GM23338 (cell line): ENCODE measurements around the gene MRPL2. TPM values are rescaled to one million over a fixed set of nuclear protein-coding genes. Genes with fewer than 3 reads are reported as not detected.

Experiments
- ATAC-seq: fragments of 200-7000 bp; cut with Tn5 transposase; 3 replicates; pipeline ENCODE4 v1.9.1; 2020
- DNase-seq: peaks from one replicate; pipeline ENCODE4 v3.0.0-alpha.2; 2015; ENCODE audit warnings: low spot score
- H2AFZ ChIP-seq: fragments of 200-600 bp; sonication (generic); 2 replicates; pipeline ENCODE4 v1.8.0; 2016; ENCODE audit warnings: antibody characterized with exemption, mild to moderate bottlenecking, moderate library complexity
- H3F3A ChIP-seq: fragments of 200-600 bp; sonication (generic); replicated peaks from 2 replicates; pipeline ENCODE4 v1.8.0; 2017; ENCODE audit warnings: antibody characterized with exemption, mixed run types, low read depth
- H3K27ac ChIP-seq: fragments of 200-600 bp; sonication (generic); 2 replicates; pipeline ENCODE4 v1.6.1; 2016; ENCODE audit warnings: low read depth
- H3K27me3 ChIP-seq: fragments of 200-600 bp; sonication (generic); 2 replicates; pipeline ENCODE4 v1.8.0; 2016; ENCODE audit warnings: mild to moderate bottlenecking, mixed run types, moderate library complexity; ENCODE audit not compliant: insufficient read depth
- H3K36me3 ChIP-seq: fragments of 200-600 bp; sonication (generic); 2 replicates; pipeline ENCODE4 v1.8.0; 2016; ENCODE audit warnings: mild to moderate bottlenecking; ENCODE audit not compliant: insufficient read depth
- H3K4me1 ChIP-seq: fragments of 200-600 bp; sonication (generic); 2 replicates; pipeline ENCODE4 v1.8.0; 2016; ENCODE audit warnings: mild to moderate bottlenecking, moderate library complexity; ENCODE audit not compliant: insufficient read depth
- H3K4me2 ChIP-seq: fragments of 200-600 bp; sonication (generic); 2 replicates; pipeline ENCODE4 v1.7.1; 2017; ENCODE audit warnings: mixed run types
- H3K4me3 ChIP-seq: fragments of 200-600 bp; sonication (generic); 2 replicates; pipeline ENCODE4 v1.6.1; 2016; ENCODE audit warnings: mixed run types
- H3K79me2 ChIP-seq: fragments of 200-600 bp; sonication (generic); replicated peaks from 2 replicates; pipeline ENCODE4 v1.8.0; 2017; ENCODE audit warnings: mild to moderate bottlenecking; ENCODE audit not compliant: insufficient read depth
- H3K9me2 ChIP-seq: fragments of 200-600 bp; sonication (generic); 2 replicates; pipeline ENCODE4 v1.8.0; 2017; ENCODE audit not compliant: insufficient read depth
- H4K20me1 ChIP-seq: fragments of 200-600 bp; sonication (generic); replicated peaks from 2 replicates; pipeline ENCODE4 v1.8.0; 2017; ENCODE audit warnings: mild to moderate bottlenecking; ENCODE audit not compliant: insufficient read depth
- H3K27ac Mint-ChIP-seq: 2 replicates; pipeline ENCODE4 v1.8.0; 2020; ENCODE audit warnings: inconsistent platforms, mild to moderate bottlenecking, moderate library complexity, mixed read lengths
- H3K27me3 Mint-ChIP-seq: 3 replicates; pipeline ENCODE4 v1.8.0; 2022; ENCODE audit warnings: low read depth, mild to moderate bottlenecking, moderate library complexity, mixed read lengths, inconsistent platforms; ENCODE audit not compliant: insufficient read depth, poor library complexity
- H3K36me3 Mint-ChIP-seq: 3 replicates; pipeline ENCODE4 v1.8.0; 2021; ENCODE audit warnings: low read depth, mild to moderate bottlenecking, inconsistent platforms, moderate library complexity, mixed read lengths
- H3K4me1 Mint-ChIP-seq: 3 replicates; pipeline ENCODE4 v1.8.0; 2020; ENCODE audit warnings: mild to moderate bottlenecking, inconsistent platforms, mixed read lengths
- H3K4me3 Mint-ChIP-seq: 3 replicates; pipeline ENCODE4 v1.8.0; 2021; ENCODE audit warnings: moderate library complexity, mild to moderate bottlenecking, inconsistent platforms, mixed read lengths
- H3K9me3 Mint-ChIP-seq: 3 replicates; pipeline ENCODE4 v1.8.0; 2020; ENCODE audit warnings: moderate library complexity, mild to moderate bottlenecking, inconsistent platforms, mixed read lengths
- CREB1 ChIP-seq: fragments of 250-450 bp; sonication (Bioruptor Pico); IDR thresholded peaks from 2 replicates; pipeline ENCODE4 v1.5.0; 2020; ENCODE audit warnings: low read depth, mild to moderate bottlenecking, moderate library complexity
- CTCF ChIP-seq, 2 experiments: fragments of 200-600 bp in 1 of 2; sonication (generic) in 1 of 2; conservative IDR thresholded peaks; 2 replicates each; pipeline versions ENCODE4 v1.5.1 to v1.6.1; 2016 to 2017; ENCODE audit warnings: antibody characterized with exemption in 2 of 2, low read depth in 2 of 2, mild to moderate bottlenecking in 2 of 2, moderate library complexity in 1 of 2
- ETS1 ChIP-seq: IDR thresholded peaks from 2 replicates; pipeline ENCODE4 v1.6.1; 2016; ENCODE audit warnings: antibody characterized with exemption
- EZH2 ChIP-seq: fragments of 200-600 bp; sonication (generic); IDR thresholded peaks from one replicate; pipeline ENCODE4 v1.8.0; 2017; ENCODE audit warnings: antibody characterized with exemption, mild to moderate bottlenecking, low read depth; ENCODE audit not compliant: unreplicated experiment
- EZH2phosphoT487 ChIP-seq: fragments of 200-600 bp; sonication (generic); IDR thresholded peaks from one replicate; pipeline ENCODE4 v1.8.1; 2018; ENCODE audit warnings: antibody characterized with exemption; ENCODE audit not compliant: unreplicated experiment
- JUNB ChIP-seq: IDR thresholded peaks from one replicate; pipeline ENCODE4 v1.6.1; 2016; ENCODE audit warnings: antibody characterized with exemption; ENCODE audit not compliant: unreplicated experiment
- NANOG ChIP-seq: IDR thresholded peaks from 2 replicates; pipeline ENCODE4 v1.6.1; 2016; ENCODE audit warnings: antibody characterized with exemption, borderline replicate concordance
- POLR2AphosphoS5 ChIP-seq: IDR thresholded peaks from 2 replicates; pipeline ENCODE4 v1.6.1; 2016; ENCODE audit warnings: antibody characterized with exemption, low read depth
- REST ChIP-seq: IDR thresholded peaks from one replicate; pipeline ENCODE4 v1.6.1; 2018; ENCODE audit warnings: antibody characterized with exemption; ENCODE audit not compliant: unreplicated experiment
- STAT1 ChIP-seq: IDR thresholded peaks from one replicate; pipeline ENCODE4 v1.6.1; 2016; ENCODE audit warnings: antibody characterized with exemption; ENCODE audit not compliant: unreplicated experiment
- ZNF114 ChIP-seq: fragments of 250-450 bp; sonication (Bioruptor Pico); IDR thresholded peaks from 2 replicates; pipeline ENCODE4 v1.5.0; 2020; ENCODE audit warnings: mild to moderate bottlenecking, moderate library complexity
- ZNF331 ChIP-seq: fragments of 250-450 bp; sonication (Bioruptor Pico); IDR thresholded peaks from 2 replicates; pipeline ENCODE4 v1.5.0; 2020; ENCODE audit warnings: low read depth, mild to moderate bottlenecking, moderate library complexity
- ZNF462 ChIP-seq: fragments of 250-450 bp; sonication (Bioruptor Pico); IDR thresholded peaks from 2 replicates; pipeline ENCODE4 v1.5.0; 2020; ENCODE audit warnings: mild to moderate bottlenecking, moderate library complexity
- polyA plus RNA-seq: library from polyadenylated mRNA; unstranded; fragments of >200 nt; fragmentation: Nextera tagmentation; extraction: Ambion mirVana; gene quantifications from 2 replicates; pipeline ENCODE4 v1.2.1, GENCODE V29; 2016
- total RNA-seq: library from RNA; depleted of rRNA; stranded (reverse); fragments of >200 nt; shearing (Covaris generic); gene quantifications from 2 replicates; pipeline ENCODE4 v1.2.3, GENCODE V29; 2014

MRPL2 gene
- total and polyA plus RNA-seq, 2 experiments from 2014 or later = 32.3 to 128 TPM

GRCh38 chr6:43037706-43038105 lies 21.5 kb downstream of the MRPL2 start:
- Histone ChIP-seq H3K79me2 (no peaks in the 10 kb centered on the region), H2AFZ (no peak overlapping the region), H3K4me3 (no peak overlapping the region), H3K27me3 (no peaks in the 10 kb centered on the region), H3K4me2 (no peak overlapping the region), H3K27ac (no peak overlapping the region), H3K9me2 (no peaks in the 10 kb centered on the region), H4K20me1 (peaks cover 6% of the 10 kb centered on the region; the same call in 1 of the 2 replicates), H3F3A (0 out of 2 replicates have a peak, but pooled peaks cover 6% of the 10 kb centered on the region), H3K4me1 (no peaks in the 10 kb centered on the region), H3K36me3 (0 out of 2 replicates have a peak, but pooled peaks cover 3% of the 10 kb centered on the region)
- TF ChIP-seq ETS1 = no peak
- TF ChIP-seq STAT1 = no peak
- TF ChIP-seq ZNF462 = no peak
- no peak for TF ChIP-seq NANOG
- no peak for TF ChIP-seq ZNF331
- TF ChIP-seq EZH2phosphoT487 = no peak
- TF ChIP-seq REST = no peak
- TF ChIP-seq POLR2AphosphoS5 = no peak
- TF ChIP-seq ZNF114 (CRISPR knock-in tag) = no peak
- TF ChIP-seq CTCF (conservative IDR thresholded peaks at IDR 0.05; ENCODE audit: low read depth in 2 of 2) = no peak
- no peak for TF ChIP-seq EZH2
- TF ChIP-seq CREB1 (CRISPR knock-in tag) = no peak
- no peak for TF ChIP-seq JUNB
- no peak overlapping the region for H3K4me3 Mint-ChIP-seq
- no peak overlapping the region for H3K27ac Mint-ChIP-seq
- no peaks in the 10 kb centered on the region for H3K9me3 Mint-ChIP-seq
- peaks cover 3% of the 10 kb centered on the region for H3K27me3 Mint-ChIP-seq
- no peak for DNase-seq
- H3K4me1 Mint-ChIP-seq = no peaks in the 10 kb centered on the region
- H3K36me3 Mint-ChIP-seq = peaks cover 52% of the 10 kb centered on the region
- ATAC-seq = no peak
